Immature natural killer cell (primary cell): ENCODE measurements around the gene EPB42. TPM values are rescaled to one million over a fixed set of nuclear protein-coding genes. Genes with fewer than 3 reads are reported as not detected.
"Not testable (repeated sequence)": the region's sequence is repeated elsewhere in the genome, so short reads cannot be mapped to it uniquely, and the experiment has no call there.

Experiments used
- DNase-seq, 3 donors: peaks; one replicate each; pipeline ENCODE4 v3.0.0; 2022; ENCODE audit warnings: mixed read lengths in 1 of 3
- H3K27ac Mint-ChIP-seq, 6 donors: one replicate each; pipeline ENCODE4 v1.8.0; 2020; ENCODE audit warnings: mixed read lengths in 6 of 6, mild to moderate bottlenecking in 5 of 6, inconsistent platforms in 4 of 6, moderate library complexity in 3 of 6
- H3K27me3 Mint-ChIP-seq, 3 donors: one replicate each; pipeline ENCODE4 v1.8.0; 2020 to 2021; ENCODE audit warnings: low read depth in 3 of 3, mild to moderate bottlenecking in 3 of 3, mixed read lengths in 3 of 3, moderate library complexity in 3 of 3, inconsistent platforms in 1 of 3
- H3K36me3 Mint-ChIP-seq, 3 donors: one replicate each; pipeline ENCODE4 v1.8.0; 2020; ENCODE audit warnings: mixed read lengths in 3 of 3, inconsistent platforms in 2 of 3, mild to moderate bottlenecking in 2 of 3
- H3K4me1 Mint-ChIP-seq, 2 donors: one replicate each; pipeline ENCODE4 v1.8.0; 2020; ENCODE audit warnings: inconsistent platforms in 2 of 2, mild to moderate bottlenecking in 2 of 2, mixed read lengths in 2 of 2, moderate library complexity in 1 of 2
- H3K4me3 Mint-ChIP-seq, 5 donors: one replicate each; pipeline ENCODE4 v1.8.0; 2020; ENCODE audit warnings: mild to moderate bottlenecking in 5 of 5, mixed read lengths in 5 of 5, inconsistent platforms in 3 of 5, moderate library complexity in 3 of 5
- H3K9me3 Mint-ChIP-seq, 6 donors: one replicate each; pipeline ENCODE4 v1.8.0; 2020; ENCODE audit warnings: mild to moderate bottlenecking in 6 of 6, mixed read lengths in 6 of 6, inconsistent platforms in 4 of 6, moderate library complexity in 3 of 6
- polyA plus RNA-seq, 3 donors: library from polyadenylated mRNA; unstranded; fragments of 300-500 nt; fragmentation: Illumina TruSeq; gene quantifications; one replicate each; pipeline ENCODE4 v1.2.3, GENCODE V29; 2021

EPB42 gene
- polyA plus RNA-seq, 3 donors from 2014 or later, result not detected

DNA sequence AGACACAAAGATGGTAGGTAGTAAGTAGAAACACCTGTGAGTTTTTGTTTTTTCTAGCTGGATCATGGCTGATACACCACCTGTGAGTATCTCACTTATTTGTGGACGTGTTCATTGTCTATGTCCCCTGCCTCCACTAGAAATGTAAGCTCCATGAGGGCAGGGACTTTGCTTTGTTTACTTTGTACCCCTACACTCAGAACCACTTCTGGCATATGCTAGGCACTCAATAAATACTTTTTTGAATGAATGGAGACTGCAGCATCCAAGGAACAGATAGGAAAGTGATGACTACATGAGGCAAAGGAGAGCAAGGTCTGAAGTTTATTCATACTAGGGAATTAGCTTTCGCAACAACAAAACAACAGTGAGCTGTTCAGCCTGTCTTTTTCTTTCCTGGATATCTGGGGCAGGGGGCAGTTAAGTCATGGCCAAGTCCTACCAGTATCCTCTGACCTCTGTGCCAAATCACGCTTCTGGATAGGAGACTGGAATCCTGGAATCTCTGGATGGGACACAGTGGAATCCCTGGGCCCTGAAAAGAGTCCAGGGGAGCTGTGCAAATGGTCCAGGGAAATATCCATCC is 11.6 kb upstream of the EPB42 start:
- H3K36me3 Mint-ChIP-seq, result no peaks in the 10 kb centered on the region
- peaks cover 2 to 9% (median 3%) of the 10 kb centered on the region in 3 donors for H3K27me3 Mint-ChIP-seq
- no peak overlapping the region for H3K4me3 Mint-ChIP-seq
- H3K4me1 Mint-ChIP-seq, result no peaks in the 10 kb centered on the region
- DNase-seq, result no peak
- H3K9me3 Mint-ChIP-seq, result no peaks in the 10 kb centered on the region
- no peak overlapping the region for H3K27ac Mint-ChIP-seq

DNA sequence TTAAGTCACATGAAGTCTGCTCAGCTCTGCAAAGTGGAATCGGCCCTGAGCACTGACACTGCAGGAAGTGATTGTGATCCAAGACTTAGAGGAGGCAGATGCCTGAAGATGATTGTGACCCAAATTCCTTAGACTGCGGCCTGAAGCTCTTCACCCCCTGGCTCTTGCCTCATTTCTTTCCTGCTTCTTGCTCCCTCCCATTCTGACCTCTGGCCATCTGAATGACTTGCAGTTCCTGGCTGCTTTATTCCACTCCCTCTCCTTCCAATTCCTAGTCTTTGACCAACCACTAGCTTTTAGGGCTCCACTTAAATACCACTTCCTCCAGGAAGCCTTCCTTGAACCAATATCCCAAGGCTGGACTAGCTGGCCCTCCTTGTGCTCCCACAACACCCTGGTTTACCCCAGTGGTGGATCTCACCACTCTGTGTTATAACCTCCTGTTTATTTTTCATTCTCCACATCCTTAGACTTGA is 9.9 kb upstream of the EPB42 start:
- no peak overlapping the region for H3K27ac Mint-ChIP-seq
- H3K36me3 Mint-ChIP-seq, result no peaks in the 10 kb centered on the region
- H3K4me3 Mint-ChIP-seq, result no peak overlapping the region
- no peaks in the 10 kb centered on the region for H3K9me3 Mint-ChIP-seq
- H3K27me3 Mint-ChIP-seq, result peaks cover 0 to 11% (median 5%) of the 10 kb centered on the region in 3 donors
- peaks cover 3 to 4% of the 10 kb centered on the region in 2 donors for H3K4me1 Mint-ChIP-seq
- no peak for DNase-seq

DNA sequence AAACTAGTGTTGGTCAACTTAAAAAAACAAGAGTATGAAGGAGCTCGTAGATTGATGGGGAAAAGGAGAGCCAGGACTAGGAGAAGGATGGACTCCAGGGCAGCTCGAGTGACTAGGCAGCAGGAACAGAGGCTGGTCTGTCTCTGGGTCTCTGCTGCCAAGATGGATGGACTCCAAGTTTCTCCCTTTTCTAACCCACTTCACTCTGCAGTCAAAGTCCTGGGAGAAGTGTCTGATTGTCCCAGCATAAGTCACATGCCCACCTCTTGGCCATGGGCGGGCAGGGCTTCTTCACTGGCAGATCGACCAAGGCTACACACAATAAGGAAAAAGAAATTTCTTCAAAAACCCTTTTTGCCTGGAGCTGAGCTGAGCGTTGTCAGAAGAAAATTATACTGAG is 9.2 kb upstream of the EPB42 start:
- Mint-ChIP-seq H3K36me3 (no peaks in the 10 kb centered on the region), H3K4me3 (no peak overlapping the region), H3K9me3 (no peaks in the 10 kb centered on the region)

DNA sequence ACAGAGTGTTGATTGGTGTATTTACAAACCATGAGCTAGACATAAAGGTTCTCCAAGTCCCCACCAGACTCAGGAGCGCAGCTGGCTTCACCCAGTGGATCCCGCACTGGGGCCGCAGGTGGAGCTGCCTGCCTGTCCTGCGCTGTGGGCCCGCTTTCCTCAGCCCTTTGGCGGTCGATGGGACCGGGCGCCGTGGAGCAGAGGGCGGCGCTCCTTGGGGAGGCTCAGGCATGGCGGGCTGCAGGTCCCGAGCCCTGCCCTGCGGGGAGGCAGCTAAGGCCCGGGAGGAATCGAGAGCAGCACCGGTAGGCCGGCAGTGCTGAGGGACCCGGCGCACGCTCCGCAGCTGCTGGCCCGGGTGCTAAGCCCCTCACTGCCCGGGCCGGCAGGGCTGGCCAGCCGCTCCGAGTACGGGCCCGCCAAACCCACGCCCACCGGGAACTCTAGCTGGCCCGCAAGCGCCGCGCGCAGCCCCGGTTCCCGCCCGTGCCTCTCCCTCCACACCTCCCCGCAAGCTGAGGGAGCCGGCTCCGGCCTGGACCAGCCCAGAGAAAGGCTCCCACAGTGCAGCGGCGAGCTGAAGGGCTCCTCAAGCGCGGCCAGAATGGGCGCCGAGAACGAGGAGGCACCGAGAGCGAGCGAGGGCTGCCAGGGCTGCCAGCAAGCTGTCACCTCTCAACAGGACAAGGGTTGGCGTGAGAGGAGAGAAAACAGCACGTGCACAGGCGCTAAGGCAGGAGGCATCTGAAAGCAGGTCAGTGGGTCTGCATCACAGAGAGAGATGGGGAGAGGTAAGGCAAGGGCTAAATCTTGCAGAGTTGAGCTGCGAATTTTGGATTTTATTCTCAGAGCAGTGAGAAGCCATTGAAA is 5.9 kb upstream of the EPB42 start:
- H3K4me3 Mint-ChIP-seq, result peak overlapping the region in 1 of 5 donors; percentile 74
- no peaks in the 10 kb centered on the region for H3K36me3 Mint-ChIP-seq
- peaks cover 2 to 11% (median 3%) of the 10 kb centered on the region in 3 donors for H3K27me3 Mint-ChIP-seq
- no peak overlapping the region for H3K27ac Mint-ChIP-seq
- H3K9me3 Mint-ChIP-seq, result no peaks in the 10 kb centered on the region
- DNase-seq, result no peak
- peaks cover 3 to 10% of the 10 kb centered on the region in 2 donors for H3K4me1 Mint-ChIP-seq

More for the DNA sequence above, 9.2 kb upstream of the EPB42 start:
- H3K27ac Mint-ChIP-seq, result no peak overlapping the region
- H3K27me3 Mint-ChIP-seq, result peaks cover 0 to 10% (median 5%) of the 10 kb centered on the region in 3 donors
- DNase-seq, result no peak
- H3K4me1 Mint-ChIP-seq, result peaks cover 3 to 10% of the 10 kb centered on the region in 2 donors

DNA sequence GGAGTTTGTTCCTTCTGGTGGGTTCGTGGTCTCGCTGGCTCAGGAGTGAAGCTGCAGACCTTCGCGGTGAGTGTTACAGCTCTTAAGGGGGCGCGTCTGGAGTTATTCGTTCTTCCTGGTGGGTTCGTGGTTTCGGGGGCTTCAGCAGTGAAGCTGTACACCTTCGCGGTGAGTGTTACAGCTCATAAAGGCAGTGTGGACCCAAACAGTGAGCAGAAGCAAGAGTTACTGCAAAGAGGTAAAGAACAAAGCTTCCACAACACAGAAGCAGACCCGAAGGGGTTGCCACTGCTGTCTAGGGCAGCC is 5.1 kb upstream of the EPB42 start:
- H3K27me3 Mint-ChIP-seq, result peaks cover 2 to 11% (median 3%) of the 10 kb centered on the region in 3 donors
- H3K9me3 Mint-ChIP-seq, result not testable (repeated sequence)

DNA sequence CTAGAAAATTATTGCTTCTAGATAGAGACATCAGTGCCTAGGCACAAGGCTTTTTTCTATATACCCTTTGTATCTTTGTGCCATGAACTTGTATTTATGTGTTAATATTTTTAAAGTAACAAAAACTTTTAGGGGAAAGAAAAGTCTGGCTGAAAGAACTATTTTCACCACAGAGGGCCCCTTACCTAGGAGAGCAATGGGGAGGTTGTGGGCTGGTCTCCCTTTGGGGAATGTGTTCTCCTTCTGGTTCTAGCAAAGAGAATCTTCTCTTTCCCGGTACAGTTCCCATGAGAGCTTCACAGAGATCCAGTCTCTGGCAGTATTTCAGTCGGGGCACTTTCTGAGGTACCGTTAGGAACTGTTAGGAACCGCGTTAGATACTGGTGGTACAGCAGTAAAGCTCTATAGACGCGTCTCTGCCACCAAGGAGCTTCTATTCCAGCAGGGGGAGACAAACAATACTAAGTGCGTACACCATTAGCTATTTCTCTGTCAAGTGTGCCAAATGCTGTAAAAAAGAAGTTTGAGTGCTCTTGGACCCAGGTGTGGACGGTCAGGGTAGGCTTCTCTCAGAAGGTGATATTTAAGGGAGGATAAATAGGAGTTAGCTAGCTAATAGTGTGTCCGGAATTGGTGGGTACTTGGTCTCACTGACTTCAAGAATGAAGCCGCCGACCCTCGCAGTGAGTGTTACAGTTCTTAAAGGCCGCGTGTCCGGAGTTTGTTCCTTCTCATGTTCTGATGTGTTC is 4.6 kb upstream of the EPB42 start:
- Mint-ChIP-seq H3K27ac (peak overlapping the region in 1 of 6 donors; percentile 50), H3K27me3 (peaks cover 4 to 8% (median 7%) of the 10 kb centered on the region in 3 donors), H3K4me1 (peaks cover 4 to 11% of the 10 kb centered on the region in 2 donors), H3K4me3 (peak overlapping the region; percentile 46 to 74 (median 59)), H3K9me3 (no peaks in the 10 kb centered on the region), H3K36me3 (no peaks in the 10 kb centered on the region)
- peak; percentile 46 to 52 (median 52) for DNase-seq

More for the DNA sequence above, 5.1 kb upstream of the EPB42 start:
- Mint-ChIP-seq H3K27ac (peak overlapping the region in 1 of 6 donors; percentile 50), H3K4me1 (peaks cover 3 to 10% of the 10 kb centered on the region in 2 donors), H3K4me3 (peak overlapping the region; percentile 46 to 74 (median 59))
- H3K36me3 Mint-ChIP-seq, DNase-seq: not testable (repeated sequence)

DNA sequence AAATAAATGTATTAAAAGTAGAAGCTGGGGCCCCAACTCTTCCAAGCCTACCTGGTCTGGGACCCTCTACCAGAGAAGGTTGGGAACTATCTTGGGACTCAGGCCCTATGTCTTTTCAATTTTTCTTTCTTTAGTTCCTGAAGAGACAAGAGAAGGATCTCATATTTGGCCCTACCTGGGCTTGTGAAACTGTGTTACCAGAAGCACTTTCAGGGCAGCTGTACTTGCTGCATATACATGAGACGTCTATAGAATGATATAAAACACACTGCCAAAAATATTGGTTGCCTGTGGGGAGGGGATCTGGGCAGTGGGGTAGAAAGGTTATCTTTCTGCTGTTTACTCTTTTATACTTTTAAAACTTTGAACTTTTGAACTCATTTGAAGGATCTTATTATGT is 604 bp upstream of the EPB42 start:
- peaks cover 17% of the 10 kb centered on the region in 2 donors for H3K4me1 Mint-ChIP-seq
- DNase-seq, result no peak
- no peak overlapping the region for H3K4me3 Mint-ChIP-seq
- H3K9me3 Mint-ChIP-seq, result no peaks in the 10 kb centered on the region
- H3K27ac Mint-ChIP-seq, result peak overlapping the region in 1 of 6 donors; percentile 86
- peaks cover 3 to 13% (median 8%) of the 10 kb centered on the region in 3 donors for H3K27me3 Mint-ChIP-seq
- no peaks in the 10 kb centered on the region for H3K36me3 Mint-ChIP-seq

DNA sequence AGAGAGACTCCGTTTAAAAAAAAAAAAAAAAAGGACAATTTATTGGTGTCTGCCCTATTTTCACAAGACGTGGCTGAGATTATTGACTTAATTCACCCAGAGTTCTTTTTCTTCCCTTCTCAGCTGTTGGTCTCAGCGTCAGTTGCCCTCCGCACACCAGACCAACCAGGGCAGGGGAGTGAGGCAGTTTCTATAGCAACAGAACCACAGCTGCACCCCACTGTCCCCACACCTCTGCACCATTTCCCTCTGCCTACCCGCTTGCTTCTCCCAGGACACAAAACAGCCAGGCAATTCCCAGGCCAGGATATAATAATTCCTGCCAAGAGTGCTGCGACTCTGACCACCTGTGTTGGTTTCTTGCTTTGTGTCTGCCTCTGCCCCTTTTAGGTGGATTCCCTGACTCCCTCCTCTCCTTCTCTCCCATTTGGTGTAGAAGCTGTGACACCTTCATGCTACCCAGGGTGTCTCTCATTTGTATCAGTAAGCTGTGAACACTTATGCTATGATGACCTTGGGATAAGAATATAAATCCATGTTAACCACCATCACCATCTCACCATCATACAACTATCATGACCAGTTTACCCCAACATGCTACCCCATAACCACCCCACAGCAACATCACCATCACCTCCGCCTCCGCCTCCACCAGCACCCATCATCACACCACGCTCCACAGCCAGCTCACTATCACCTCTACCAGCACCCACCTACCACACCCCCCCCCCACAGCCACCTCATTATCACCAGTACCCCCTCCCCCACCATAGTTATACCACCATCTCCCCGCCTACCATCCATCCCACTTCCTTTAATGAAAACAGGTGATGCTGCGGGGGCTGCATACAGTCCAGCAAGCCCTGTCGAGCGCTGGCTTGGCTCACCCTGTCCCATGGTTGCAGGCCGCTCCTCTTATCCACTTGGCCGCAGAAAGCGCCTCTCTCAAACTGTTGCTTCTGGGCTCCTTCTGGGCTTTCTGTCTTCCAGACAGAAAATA is 589 bp downstream of the EPB42 start:
- peaks cover 8 to 14% of the 10 kb centered on the region in 2 donors for H3K4me1 Mint-ChIP-seq

DNA sequence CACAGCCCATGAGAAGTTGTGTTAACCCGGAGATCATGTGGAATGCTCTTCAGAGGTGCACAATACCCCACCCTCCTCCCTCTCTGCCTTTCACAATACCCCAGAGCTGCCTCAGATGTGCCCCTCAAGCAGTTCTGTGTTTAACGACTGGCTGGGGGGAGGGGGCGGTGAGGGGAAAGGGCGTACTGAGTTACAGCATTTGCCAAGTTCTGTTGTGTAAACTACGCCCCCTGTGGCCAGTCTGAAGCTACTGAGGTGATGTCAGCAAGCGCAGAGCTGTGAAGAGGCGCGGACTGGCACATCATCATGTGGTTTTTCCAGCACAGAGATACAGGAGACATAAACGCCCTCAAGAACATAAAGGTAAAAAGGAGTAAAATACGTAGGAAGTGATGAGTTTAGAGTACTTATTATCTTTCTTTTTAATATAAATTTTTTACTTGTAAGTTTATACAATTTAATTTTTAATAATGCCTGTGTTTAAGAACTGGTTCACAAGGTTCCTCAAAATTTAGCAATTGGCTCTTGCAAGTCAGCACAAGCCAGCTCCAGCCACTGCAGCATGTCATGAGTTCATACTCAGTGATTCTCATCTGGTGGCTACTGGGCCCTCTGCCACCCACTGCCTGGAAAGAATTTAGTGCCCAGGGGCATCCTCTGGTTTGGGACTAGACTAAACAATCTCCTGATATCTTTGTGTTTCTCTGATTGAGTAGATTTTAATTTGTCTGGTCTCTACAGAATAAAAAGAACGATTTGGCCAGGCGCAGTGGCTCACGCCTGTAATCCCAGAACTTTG is 1.7 kb downstream of the EPB42 start:
- H3K27me3 Mint-ChIP-seq, result peaks cover 3 to 13% (median 4%) of the 10 kb centered on the region in 3 donors
- no peaks in the 10 kb centered on the region for H3K36me3 Mint-ChIP-seq
- H3K27ac Mint-ChIP-seq, result peak overlapping the region in 2 of 6 donors; percentile 68 to 79
- H3K9me3 Mint-ChIP-seq, result peaks cover 0 to 2% (median 0%) of the 10 kb centered on the region in 6 donors
- H3K4me1 Mint-ChIP-seq, result peaks cover 7 to 14% of the 10 kb centered on the region in 2 donors
- DNase-seq, result peak; percentile 20 to 22 (median 21)
- H3K4me3 Mint-ChIP-seq, result peak overlapping the region in 1 of 5 donors; percentile 40

More for the DNA sequence above, 589 bp downstream of the EPB42 start:
- Mint-ChIP-seq H3K4me3 (peak overlapping the region in 4 of 5 donors; percentile 22 to 74 (median 39)), H3K27ac (peak overlapping the region in 5 of 6 donors; percentile 60 to 86 (median 67)), H3K9me3 (peaks cover 0 to under 1% (median 0%) of the 10 kb centered on the region in 6 donors), H3K27me3 (peaks cover 3 to 13% (median 8%) of the 10 kb centered on the region in 3 donors), H3K36me3 (no peaks in the 10 kb centered on the region)
- DNase-seq, result peak; percentile 38 to 58 (median 45)

DNA sequence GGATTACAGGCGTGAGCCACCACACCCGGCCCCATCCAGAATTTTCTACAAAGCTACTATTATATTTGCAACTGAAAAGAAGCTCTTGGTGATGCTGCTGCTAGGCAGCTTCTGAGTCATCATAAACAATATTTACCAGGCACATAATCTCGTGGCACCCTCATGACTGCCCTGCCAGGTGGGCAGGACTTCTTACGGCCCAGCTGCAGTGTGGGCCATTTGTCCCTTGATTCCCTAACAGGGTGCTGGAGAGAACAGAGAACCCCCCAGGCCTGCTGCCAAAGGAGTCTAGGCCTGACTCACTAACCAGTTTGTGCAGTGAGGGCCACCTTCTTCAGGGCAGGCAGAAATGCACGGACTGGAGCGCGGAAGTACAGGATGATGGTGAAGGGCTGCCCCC is 4.9 kb downstream of the EPB42 start:
- no peaks in the 10 kb centered on the region for H3K36me3 Mint-ChIP-seq
- H3K4me1 Mint-ChIP-seq, result peaks cover 7 to 14% of the 10 kb centered on the region in 2 donors
- H3K27ac Mint-ChIP-seq, result no peak overlapping the region
- H3K9me3 Mint-ChIP-seq, result peaks cover 0 to 2% (median 0%) of the 10 kb centered on the region in 6 donors
- peaks cover 2 to 11% (median 5%) of the 10 kb centered on the region in 3 donors for H3K27me3 Mint-ChIP-seq
- DNase-seq, result no peak
- no peak overlapping the region for H3K4me3 Mint-ChIP-seq

DNA sequence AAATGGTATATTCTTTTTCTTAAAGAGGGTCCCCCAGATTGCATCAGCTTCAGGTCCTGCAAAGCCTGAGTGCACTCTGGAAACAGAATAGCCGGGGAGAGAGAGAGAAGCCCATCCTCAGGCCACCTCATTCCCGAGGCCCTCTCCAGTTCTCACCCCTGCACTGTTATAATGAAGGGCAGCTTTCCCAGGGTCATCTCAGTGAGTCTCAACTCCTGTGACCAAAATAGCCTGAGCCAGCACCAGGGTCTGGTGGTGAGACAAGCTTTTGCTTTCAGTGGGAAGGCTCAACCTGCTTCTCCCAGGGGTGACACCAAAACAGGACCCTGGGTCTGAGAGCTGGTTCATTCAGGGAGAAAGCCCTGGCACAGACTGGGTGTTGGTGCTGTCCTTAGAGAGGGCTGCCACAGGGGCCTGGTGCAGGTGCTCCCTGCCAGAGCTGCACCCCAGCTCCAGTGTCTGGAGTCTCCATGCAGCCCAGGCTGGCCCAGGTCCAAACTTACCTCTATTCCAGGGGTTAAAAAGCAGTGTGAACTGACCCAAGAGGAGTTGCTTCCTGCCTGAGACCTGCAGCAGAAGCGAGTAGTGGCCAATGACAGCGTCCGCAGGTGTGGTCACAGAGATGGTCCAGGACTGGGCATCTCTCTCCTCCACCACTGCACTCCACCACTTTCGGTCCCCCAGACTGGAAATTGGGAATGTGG is 6.1 kb downstream of the EPB42 start:
- Mint-ChIP-seq H3K4me1 (peaks cover 0 to 7% of the 10 kb centered on the region in 2 donors), H3K27ac (no peak overlapping the region), H3K27me3 (peaks cover 0 to 1% (median 1%) of the 10 kb centered on the region in 3 donors), H3K9me3 (peaks cover 0 to 2% (median 0%) of the 10 kb centered on the region in 6 donors), H3K4me3 (no peak overlapping the region), H3K36me3 (no peaks in the 10 kb centered on the region)
- DNase-seq, result no peak
